GM12878 (cell line): ENCODE data around the gene FKRP. TPM values are rescaled to one million over a fixed set of nuclear protein-coding genes. Genes with fewer than 3 reads are reported as not detected.

Experiments used
- BMI1 ChIP-seq: fragments of 450-650 bp; IDR thresholded peaks from 2 replicates; pipeline ENCODE4 v1.6.1; 2016; ENCODE audit warnings: mild to moderate bottlenecking, moderate library complexity, borderline replicate concordance
- CBFB ChIP-seq: IDR thresholded peaks from 2 replicates; pipeline ENCODE4 v1.6.1; 2016; ENCODE audit warnings: antibody characterized with exemption, low read depth
- CBX5 ChIP-seq: sonication (generic); IDR thresholded peaks from 2 replicates; pipeline ENCODE4 v1.6.1; 2016; ENCODE audit warnings: low read depth, moderate library complexity, mild to moderate bottlenecking, inconsistent platforms
- CREB1 ChIP-seq: IDR thresholded peaks from 2 replicates; pipeline ENCODE4 v1.6.1; 2012; ENCODE audit warnings: low read depth, mild to moderate bottlenecking, inconsistent platforms
- CTCF ChIP-seq, 3 experiments: IDR thresholded peaks in 2 of 3; conservative IDR thresholded peaks in 1 of 3; 2 replicates each; pipeline ENCODE4 v1.5.1; 2011; ENCODE audit warnings: low read depth in 3 of 3, low read length in 3 of 3, mild to moderate bottlenecking in 3 of 3, control low read depth in 2 of 3, moderate library complexity in 2 of 3, inconsistent platforms in 1 of 3, mixed read lengths in 1 of 3; ENCODE audit not compliant: control insufficient read depth in 2 of 3, insufficient read depth in 1 of 3; ENCODE audit errors: extremely low read depth in 1 of 3
- DPF2 ChIP-seq: fragments of 450-650 bp; IDR thresholded peaks from 2 replicates; pipeline ENCODE4 v1.6.1; 2017; ENCODE audit warnings: mild to moderate bottlenecking
- EED ChIP-seq: sonication (generic); IDR thresholded peaks from 2 replicates; pipeline ENCODE4 v1.6.1; 2016; ENCODE audit warnings: antibody characterized with exemption, low read depth
- GATAD2B ChIP-seq: fragments of 450-650 bp; conservative IDR thresholded peaks from 2 replicates; pipeline ENCODE4 v1.6.1; 2017; ENCODE audit warnings: low read depth, mild to moderate bottlenecking, moderate library complexity
- HDAC6 ChIP-seq: fragments of 200-600 bp; sonication (generic); IDR thresholded peaks from one replicate; pipeline ENCODE4 v1.8.0; 2017; ENCODE audit warnings: antibody characterized with exemption; ENCODE audit not compliant: unreplicated experiment
- HDGF ChIP-seq: fragments of 450-650 bp; IDR thresholded peaks from 2 replicates; pipeline ENCODE4 v1.6.1; 2016; ENCODE audit warnings: antibody characterized with exemption
- IRF5 ChIP-seq: fragments of 450-650 bp; IDR thresholded peaks from 2 replicates; pipeline ENCODE4 v1.6.1; 2017; ENCODE audit warnings: borderline replicate concordance
- JUND ChIP-seq: IDR thresholded peaks from 2 replicates; pipeline ENCODE4 v1.6.1; 2012; ENCODE audit warnings: low read depth, mild to moderate bottlenecking, low read length, improper control_type of control experiment, moderate library complexity
- KDM1A ChIP-seq: fragments of 200-600 bp; sonication (generic); IDR thresholded peaks from 2 replicates; pipeline ENCODE4 v1.6.1; 2016; ENCODE audit warnings: borderline replicate concordance
- NBN ChIP-seq: fragments of 450-650 bp; IDR thresholded peaks from 2 replicates; pipeline ENCODE4 v1.6.1; 2016
- POLR2AphosphoS5 ChIP-seq: IDR thresholded peaks from 2 replicates; pipeline ENCODE4 v1.6.1; 2011; ENCODE audit warnings: mild to moderate bottlenecking, low read length, inconsistent platforms
- RAD51 ChIP-seq: fragments of 450-650 bp; IDR thresholded peaks from 2 replicates; pipeline ENCODE4 v1.6.1; 2016; ENCODE audit warnings: moderate library complexity, mild to moderate bottlenecking, inconsistent platforms
- SIX5 ChIP-seq: IDR thresholded peaks from 2 replicates; pipeline ENCODE4 v1.6.1; 2011; ENCODE audit warnings: mild to moderate bottlenecking, low read depth, low read length, moderate library complexity; ENCODE audit not compliant: severe bottlenecking
- SMAD5 ChIP-seq: IDR thresholded peaks from 2 replicates; pipeline ENCODE4 v1.6.1; 2016; ENCODE audit warnings: antibody characterized with exemption, low read depth
- SMC3 ChIP-seq: IDR thresholded peaks from 2 replicates; pipeline ENCODE4 v1.6.1; 2011; ENCODE audit warnings: low read length, improper control_type of control experiment, borderline replicate concordance
- SPI1 ChIP-seq: IDR thresholded peaks from 2 replicates; pipeline ENCODE4 v1.6.1; 2011; ENCODE audit warnings: low read depth, mild to moderate bottlenecking, low read length, moderate library complexity, borderline replicate concordance; ENCODE audit not compliant: insufficient read depth
- SREBF2 ChIP-seq: IDR thresholded peaks from 2 replicates; pipeline ENCODE4 v1.6.1; 2012; ENCODE audit warnings: mild to moderate bottlenecking, low read length
- STAT3 ChIP-seq: IDR thresholded peaks from 2 replicates; pipeline ENCODE4 v1.6.1; 2011; ENCODE audit warnings: low read depth, low read length, improper control_type of control experiment
- TCF12 ChIP-seq: IDR thresholded peaks from 2 replicates; pipeline ENCODE4 v1.6.1; 2011; ENCODE audit warnings: low read depth, mild to moderate bottlenecking, low read length
- WRNIP1 ChIP-seq: IDR thresholded peaks from 2 replicates; pipeline ENCODE4 v1.6.1; 2011; ENCODE audit warnings: low read depth, low read length, improper control_type of control experiment, borderline replicate concordance
- YY1 ChIP-seq: IDR thresholded peaks from 2 replicates; pipeline ENCODE4 v1.6.1; 2011; ENCODE audit warnings: low read depth, mild to moderate bottlenecking, low read length
- ZBTB4 ChIP-seq: fragments of 450-650 bp; formaldehyde crosslinking; IDR thresholded peaks from 2 replicates; pipeline ENCODE4 v1.4.0; 2022; ENCODE audit warnings: mild to moderate bottlenecking, moderate library complexity
- ZNF217 ChIP-seq: fragments of 450-650 bp; IDR thresholded peaks from 2 replicates; pipeline ENCODE4 v1.6.1; 2017; ENCODE audit warnings: antibody characterized with exemption, mild to moderate bottlenecking
- ZNF274 ChIP-seq: IDR thresholded peaks from one replicate; pipeline ENCODE4 v1.8.0; 2011; ENCODE audit not compliant: insufficient read length, insufficient read depth
- polyA plus RNA-seq, 11 experiments: library from polyadenylated mRNA; depleted of rRNA in 4 of 11; unstranded in 6 of 11; stranded (reverse) in 5 of 11; fragments of >200 nt; fragmentation: Nextera tagmentation in 4 of 11; fragmentation: Illumina TruSeq in 1 of 11; extraction: Ambion mirVana in 4 of 11; extraction: Trizol in 1 of 11; gene quantifications; 1 replicate in 1 of 11; 2 replicates in 10 of 11; pipeline versions ENCODE4 v1.2.1 to v1.2.3, GENCODE V29; 2011 to 2016; ENCODE audit warnings: inconsistent platforms in 2 of 11, missing spikeins in 2 of 11, low read depth in 1 of 11
- total RNA-seq, 4 experiments: library from RNA; depleted of rRNA in 3 of 4; stranded (reverse); fragments of >200 nt in 3 of 4; fragmentation: Illumina TruSeq in 1 of 4; extraction: Trizol in 1 of 4; gene quantifications; 2 replicates each; pipeline versions ENCODE4 v1.2.1 to v1.2.3, GENCODE V29; 2013 to 2021

Gene FKRP
- total and polyA plus RNA-seq, 10 of the 15 experiments (the other 5 are each of a cell fraction or from before 2014, with no cell fraction given) = 1.3 to 14.1 (median 7.8) TPM

GRCh38 chr19:46717034-46717715, 28.7 kb upstream of the FKRP start, which contains the start of gene PRKD2 (continued):
- TF ChIP-seq CBX5 (no peak), DPF2 (no peak), BMI1 (no peak), CBFB (no peak), SIX5 (no peak), NBN (peak; percentile 54), WRNIP1 (no peak), TCF12 (no peak), SREBF2 (no peak), SMC3 (no peak), RAD51 (no peak), JUND (no peak), HDAC6 (no peak), YY1 (peak; percentile 28; the same call in 1 of the 2 replicates), ZNF274 (no peak), POLR2AphosphoS5 (peak; percentile 73; the same call in 1 of the 2 replicates), EED (no peak), CREB1 (peak; percentile 89), ZBTB4 (no peak), GATAD2B (no peak), IRF5 (no peak), ZNF217 (no peak), HDGF (0 out of 2 replicates have a peak, but pooled peaks have one; percentile 29), SPI1 (peak; percentile 60; the same call in 1 of the 2 replicates), STAT3 (no peak), CTCF (IDR thresholded peaks at IDR 0.05 in 2 of 3, conservative IDR thresholded peaks at IDR 0.05 in 1 of 3; ENCODE audit: control insufficient read depth in 2 of 3, extremely low read depth in 1 of 3, insufficient read depth in 1 of 3, low read depth in 3 of 3, low read length in 3 of 3) (no peak), KDM1A (no peak), SMAD5 (no peak)
